OCI-LY7 (cell line): ENCODE results near the gene STRA8. TPM values are rescaled to one million over a fixed set of nuclear protein-coding genes. Genes with fewer than 3 reads are reported as not detected.

Experiments
- BruUV-seq: library from RNA; stranded (reverse); fragments of 400-500 nt; replicated peaks from 2 replicates; lab custom pipeline; 2021; lab: Mats Ljungman, UMichigan
- CTCF ChIA-PET: fragments of 300-600 bp; sonication (Branson Sonifier 250); formaldehyde crosslinking; loops from one replicate; lab custom pipeline; 2022; ENCODE audit warnings: antibody characterized with exemption; ENCODE audit not compliant: unreplicated experiment; lab: Charles Lee
- POLR2A ChIA-PET: fragments of 300-600 bp; sonication (Branson Sonifier 250); formaldehyde crosslinking; loops from one replicate; lab custom pipeline; 2022; ENCODE audit warnings: antibody characterized with exemption; lab: Charles Lee
- DNase-seq: peaks from one replicate; pipeline ENCODE4 v3.0.0-alpha.2; 2015; ENCODE audit warnings: low spot score
- H2AFZ ChIP-seq: fragments of 200-600 bp; sonication (generic), shearing (Covaris generic); 2 replicates; pipeline ENCODE4 v1.6.1; 2014; ENCODE audit warnings: mild to moderate bottlenecking, antibody characterized with exemption, low read length, moderate library complexity
- H3K27ac ChIP-seq: fragments of 200-600 bp; sonication (generic); 2 replicates; pipeline ENCODE4 v1.5.1; 2014; ENCODE audit warnings: mixed run types, low read depth, mild to moderate bottlenecking, moderate library complexity, low read length, inconsistent platforms; ENCODE audit not compliant: poor library complexity, severe bottlenecking
- H3K36me3 ChIP-seq: fragments of 200-600 bp; sonication (generic); 2 replicates; pipeline ENCODE4 v1.6.1; 2014; ENCODE audit warnings: mild to moderate bottlenecking, antibody characterized with exemption, low read length, moderate library complexity, mixed read lengths; ENCODE audit not compliant: insufficient read depth
- H3K4me1 ChIP-seq: fragments of 200-600 bp; sonication (generic); 2 replicates; pipeline ENCODE4 v1.5.1; 2014; ENCODE audit warnings: mild to moderate bottlenecking, low read length; ENCODE audit not compliant: insufficient read depth, poor library complexity, severe bottlenecking
- H3K4me2 ChIP-seq: fragments of 200-600 bp; sonication (generic); 2 replicates; pipeline ENCODE4 v1.6.1; 2014; ENCODE audit warnings: mild to moderate bottlenecking, low read length
- H3K4me3 ChIP-seq: fragments of 200-600 bp; sonication (generic); 2 replicates; pipeline ENCODE4 v1.5.1; 2014; ENCODE audit warnings: mild to moderate bottlenecking, low read depth, low read length; ENCODE audit not compliant: poor library complexity, severe bottlenecking
- H3K79me2 ChIP-seq: fragments of 200-600 bp; sonication (generic); 2 replicates; pipeline ENCODE4 v1.6.1; 2016; ENCODE audit warnings: low read depth, mild to moderate bottlenecking, low read length, moderate library complexity, mixed read lengths; ENCODE audit not compliant: insufficient read depth
- H3K9me2 ChIP-seq: fragments of 200-600 bp; sonication (generic); 2 replicates; pipeline ENCODE4 v1.6.1; 2016; ENCODE audit warnings: mild to moderate bottlenecking, low read length, mixed read lengths; ENCODE audit not compliant: insufficient read depth
- H3K9me3 ChIP-seq: fragments of 200-600 bp; sonication (generic); 2 replicates; pipeline ENCODE4 v1.6.1; 2014; ENCODE audit warnings: mild to moderate bottlenecking, mixed run types, low read length, mixed read lengths
- H4K20me1 ChIP-seq: fragments of 200-600 bp; sonication (generic); 2 replicates; pipeline ENCODE4 v1.6.1; 2014; ENCODE audit warnings: mild to moderate bottlenecking, antibody characterized with exemption, low read length, moderate library complexity, mixed read lengths; ENCODE audit not compliant: insufficient read depth
- CTCF ChIP-seq: fragments of 200-600 bp; sonication (generic); conservative IDR thresholded peaks from 2 replicates; pipeline ENCODE4 v1.5.1; 2014; ENCODE audit warnings: mild to moderate bottlenecking, antibody characterized with exemption, low read length, moderate library complexity, mixed read lengths
- EZH2phosphoT487 ChIP-seq: fragments of 200-600 bp; sonication (generic); IDR thresholded peaks from 2 replicates; pipeline ENCODE4 v1.6.1; 2018; ENCODE audit warnings: low read depth, borderline replicate concordance, mild to moderate bottlenecking, mixed run types, antibody characterized with exemption, low read length, moderate library complexity, mixed read lengths
- intact Hi-C: fragments of 100-400 bp; cut with micrococcal nuclease; formaldehyde crosslinking; loops from one replicate; pipeline ENCODE4 v1.10.0; 2022; ENCODE audit not compliant: unreplicated experiment
- total RNA-seq, 2 experiments: library from RNA; depleted of rRNA in 1 of 2; stranded (reverse); fragments of >200 nt in 1 of 2; shearing (Covaris generic) in 1 of 2; gene quantifications; 2 replicates each; pipeline ENCODE4 v1.2.3, GENCODE V29; 2014 to 2022

Gene STRA8
- total RNA-seq, 2 experiments from 2014 or later: not detected

DNA sequence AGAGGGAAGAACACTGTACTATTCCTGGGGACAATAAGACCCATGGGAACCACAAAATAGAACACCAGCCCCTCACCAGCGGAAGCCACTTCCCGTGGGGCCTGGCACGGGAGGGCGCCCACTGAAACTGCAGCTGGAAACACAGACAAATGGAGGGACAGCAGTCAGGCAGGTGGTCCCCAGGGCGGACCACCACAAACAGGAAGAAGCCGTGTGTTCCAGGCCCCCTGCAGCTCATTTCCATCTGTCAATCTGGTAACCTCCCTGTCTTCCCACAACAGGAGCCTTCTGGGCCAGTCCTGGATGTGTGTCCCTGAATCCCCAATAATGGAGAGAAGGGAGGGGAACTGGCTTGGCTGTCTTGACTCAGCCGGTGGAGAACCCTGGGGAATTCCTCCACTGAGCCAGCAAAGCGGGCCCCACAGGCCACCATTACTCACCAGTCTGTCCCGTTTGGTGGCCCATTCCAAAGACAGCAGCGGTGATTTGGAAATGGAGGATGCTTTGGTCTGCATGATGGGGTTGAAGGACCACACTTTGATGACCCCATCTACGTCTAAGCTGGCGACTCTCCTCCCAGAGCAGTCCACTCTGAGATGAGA lies 39.0 kb upstream of the STRA8 start:
- ChIA-PET POLR2A (interaction anchor here (0.7 kb wide), 1 partner anchor 10 kb away, joined by 4 read pairs; no protein-coding TSS in a partner anchor), CTCF (no interaction called here)
- Histone ChIP-seq H3K4me3 (no peak overlapping the region), H3K9me2 (no peaks in the 10 kb centered on the region), H2AFZ (no peak overlapping the region), H3K4me2 (no peak overlapping the region), H3K27ac (no peak overlapping the region), H4K20me1 (no peaks in the 10 kb centered on the region), H3K9me3 (no peaks in the 10 kb centered on the region), H3K79me2 (no peaks in the 10 kb centered on the region), H3K4me1 (no peaks in the 10 kb centered on the region), H3K36me3 (peaks cover 31% of the 10 kb centered on the region)
- TF ChIP-seq EZH2phosphoT487: no peak
- TF ChIP-seq CTCF: no peak
- intact Hi-C loops: no loop called here
- no TSS peak for BruUV-seq
- no peak for DNase-seq

GRCh38 chr7:135195156-135195555 lies 38.5 kb upstream of the STRA8 start:
- no peak for DNase-seq
- Histone ChIP-seq H3K9me3 (no peaks in the 10 kb centered on the region), H2AFZ (no peak overlapping the region), H3K36me3 (peaks cover 31% of the 10 kb centered on the region), H3K4me2 (no peak overlapping the region), H3K9me2 (no peaks in the 10 kb centered on the region), H3K4me3 (no peak overlapping the region), H3K27ac (no peak overlapping the region), H3K4me1 (no peaks in the 10 kb centered on the region), H4K20me1 (no peaks in the 10 kb centered on the region), H3K79me2 (no peaks in the 10 kb centered on the region)
- intact Hi-C loops: no loop called here
- CTCF ChIA-PET: no interaction called here
- TF ChIP-seq EZH2phosphoT487 (no peak), CTCF (no peak)
- POLR2A ChIA-PET: interaction anchor here (0.6 to 0.7 kb wide), 2 partner anchors 10 to 460 kb away, joined by 3 to 4 read pairs; no protein-coding TSS in a partner anchor
- BruUV-seq: no TSS peak

GRCh38 chr7:135195968-135196629 lies 37.5 kb upstream of the STRA8 start:
- H2AFZ ChIP-seq: no peak overlapping the region
- H3K4me3 ChIP-seq: no peak overlapping the region
- no TSS peak for BruUV-seq
- H3K4me2 ChIP-seq: no peak overlapping the region
- intact Hi-C loops: no loop called here
- ChIA-PET POLR2A (interaction anchor here (0.6 to 1.0 kb wide), 2 partner anchors 14 to 39 kb away, joined by 3 to 4 read pairs; no protein-coding TSS in a partner anchor), CTCF (no interaction called here)
- no peaks in the 10 kb centered on the region for H3K79me2 ChIP-seq
- no peaks in the 10 kb centered on the region for H3K9me2 ChIP-seq
- no peaks in the 10 kb centered on the region for H3K4me1 ChIP-seq
- no peak for DNase-seq
- no peaks in the 10 kb centered on the region for H4K20me1 ChIP-seq
- no peaks in the 10 kb centered on the region for H3K9me3 ChIP-seq
- H3K27ac ChIP-seq: no peak overlapping the region
- H3K36me3 ChIP-seq: peaks cover 27% of the 10 kb centered on the region
- no peak for TF ChIP-seq CTCF
- TF ChIP-seq EZH2phosphoT487: no peak
